Activated effector memory CD4-positive, alpha-beta T cell treated with anti-CD3 and anti-CD28 coated beads, Interleukin-2, amount 50 U/mL, for 16 hours (primary cell): ENCODE data around the gene ACTR8.
"Not testable (repeated sequence)": the region's sequence is repeated elsewhere in the genome, so short reads cannot be mapped to it uniquely, and the experiment has no call there.

ENCODE experiments used
- DNase-seq: peaks from one replicate; pipeline ENCODE4 v3.0.0-alpha.2; 2020

ACTR8 gene, protein sequence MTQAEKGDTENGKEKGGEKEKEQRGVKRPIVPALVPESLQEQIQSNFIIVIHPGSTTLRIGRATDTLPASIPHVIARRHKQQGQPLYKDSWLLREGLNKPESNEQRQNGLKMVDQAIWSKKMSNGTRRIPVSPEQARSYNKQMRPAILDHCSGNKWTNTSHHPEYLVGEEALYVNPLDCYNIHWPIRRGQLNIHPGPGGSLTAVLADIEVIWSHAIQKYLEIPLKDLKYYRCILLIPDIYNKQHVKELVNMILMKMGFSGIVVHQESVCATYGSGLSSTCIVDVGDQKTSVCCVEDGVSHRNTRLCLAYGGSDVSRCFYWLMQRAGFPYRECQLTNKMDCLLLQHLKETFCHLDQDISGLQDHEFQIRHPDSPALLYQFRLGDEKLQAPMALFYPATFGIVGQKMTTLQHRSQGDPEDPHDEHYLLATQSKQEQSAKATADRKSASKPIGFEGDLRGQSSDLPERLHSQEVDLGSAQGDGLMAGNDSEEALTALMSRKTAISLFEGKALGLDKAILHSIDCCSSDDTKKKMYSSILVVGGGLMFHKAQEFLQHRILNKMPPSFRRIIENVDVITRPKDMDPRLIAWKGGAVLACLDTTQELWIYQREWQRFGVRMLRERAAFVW

DNA sequence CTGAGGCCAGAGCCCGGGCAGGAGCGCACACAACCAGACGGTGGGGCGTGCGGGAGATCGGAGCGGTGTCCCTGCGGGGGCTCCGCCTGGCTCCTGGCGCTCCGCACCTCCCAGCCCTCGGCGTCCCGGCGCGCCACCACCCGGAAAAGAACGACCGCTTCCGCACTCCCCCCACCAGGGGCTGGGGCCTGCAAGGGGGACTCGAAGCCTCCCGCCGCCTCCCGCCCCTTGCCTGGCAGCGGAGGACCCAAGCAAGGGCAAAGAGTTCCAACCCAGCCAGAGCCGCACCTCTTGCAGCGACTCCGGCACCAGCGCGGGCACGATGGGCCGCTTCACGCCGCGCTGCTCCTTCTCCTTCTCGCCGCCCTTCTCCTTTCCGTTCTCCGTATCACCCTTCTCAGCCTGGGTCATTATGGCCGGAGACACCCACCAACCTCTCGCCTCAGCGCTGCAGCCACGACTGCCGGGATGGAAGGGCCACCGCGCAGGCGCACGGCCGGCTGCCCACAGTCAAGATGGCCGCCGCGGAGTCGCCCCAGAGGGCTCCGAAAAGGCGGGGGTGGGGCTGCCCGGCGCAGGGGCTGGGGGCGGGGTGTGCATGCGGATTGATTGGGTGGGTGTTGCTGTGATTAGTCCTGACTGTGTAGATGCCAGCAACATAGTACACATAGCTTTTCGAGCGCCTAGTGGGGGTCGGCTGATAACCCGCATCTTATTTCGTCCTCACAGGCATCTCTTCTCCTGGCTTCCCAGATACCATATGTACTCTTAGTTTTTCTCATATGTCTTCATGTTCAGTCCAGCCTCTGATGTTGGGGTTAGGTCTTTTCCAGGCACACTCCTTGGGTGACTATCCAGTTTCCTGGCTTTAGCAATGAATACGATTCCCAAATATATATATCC is at the start of gene ACTR8:
Gene ACTR8 (minus strand): TSS at position 462 of the 903 bp plus-strand sequence. CDS start 51 bp downstream, at position 411.
- peak; percentile 95 for DNase-seq

DNA sequence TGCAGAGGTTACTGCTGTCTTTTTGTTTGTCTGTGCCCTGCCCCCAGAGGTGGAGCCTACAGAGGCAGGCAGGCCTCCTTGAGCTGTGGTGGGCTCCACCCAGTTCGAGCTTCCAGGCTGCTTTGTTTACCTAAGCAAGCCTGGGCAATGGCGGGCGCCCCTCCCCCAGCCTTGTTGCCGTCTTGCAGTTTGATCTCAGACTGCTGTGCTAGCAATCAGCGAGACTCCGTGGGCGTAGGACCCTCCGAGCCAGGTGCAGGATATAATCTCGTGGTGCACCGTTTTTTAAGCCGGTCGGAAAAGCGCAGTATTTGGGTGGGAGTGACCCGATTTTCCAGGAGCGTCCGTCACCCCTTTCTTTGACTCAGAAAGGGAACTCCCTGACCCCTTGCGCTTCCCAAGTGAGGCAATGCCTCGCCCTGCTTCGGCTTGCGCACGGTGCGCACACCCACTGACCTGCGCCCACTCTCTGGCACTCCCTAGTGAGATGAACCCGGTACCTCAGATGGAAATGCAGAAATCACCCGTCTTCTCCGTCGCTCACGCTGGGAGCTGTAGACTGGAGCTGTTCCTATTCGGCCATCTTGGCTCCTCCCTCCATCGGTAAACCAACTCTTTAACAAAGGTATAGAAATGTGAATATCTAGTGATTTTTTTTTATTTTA is 45.4 kb upstream of the ACTR8 start:
- DNase-seq: not testable (repeated sequence)

DNA sequence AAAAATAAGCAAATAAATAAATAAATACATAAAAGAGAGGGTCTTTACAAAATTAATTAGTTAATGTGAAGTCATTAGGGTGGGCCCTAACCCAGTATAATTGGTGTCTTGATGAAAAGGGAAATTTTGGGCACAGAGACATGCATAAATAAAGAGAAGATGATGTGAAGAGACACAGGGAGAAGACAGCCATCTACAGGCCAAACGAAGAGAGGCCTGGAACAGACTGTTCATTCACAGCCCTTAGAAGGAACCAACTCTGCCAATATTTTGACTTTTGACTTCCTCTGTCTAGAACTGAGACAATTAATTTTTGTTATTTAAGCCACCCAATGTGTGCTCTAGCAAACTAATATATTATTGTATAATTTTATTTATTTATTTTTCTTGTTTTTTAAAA is 39.3 kb upstream of the ACTR8 start:
- no peak for DNase-seq

DNA sequence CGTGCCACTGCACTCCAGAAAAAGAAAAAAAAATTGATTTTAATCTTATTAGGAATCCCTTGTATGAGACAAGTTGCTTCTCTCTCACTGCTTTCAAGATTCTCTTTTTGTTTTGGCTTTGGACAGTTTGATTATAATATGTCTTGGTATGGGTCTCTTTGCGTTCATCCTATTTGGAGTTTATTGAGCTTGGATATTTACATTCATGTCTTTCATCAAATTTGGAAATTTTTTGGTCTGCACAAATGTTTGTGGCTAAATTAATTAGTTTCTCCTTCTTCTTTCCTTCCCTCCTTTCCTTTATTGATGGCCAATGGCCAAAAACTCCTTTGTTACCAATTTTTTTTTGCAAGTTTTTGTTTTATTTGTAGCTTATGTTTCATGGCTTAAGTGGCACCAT is 37.8 kb upstream of the ACTR8 start:
- no peak for DNase-seq

DNA sequence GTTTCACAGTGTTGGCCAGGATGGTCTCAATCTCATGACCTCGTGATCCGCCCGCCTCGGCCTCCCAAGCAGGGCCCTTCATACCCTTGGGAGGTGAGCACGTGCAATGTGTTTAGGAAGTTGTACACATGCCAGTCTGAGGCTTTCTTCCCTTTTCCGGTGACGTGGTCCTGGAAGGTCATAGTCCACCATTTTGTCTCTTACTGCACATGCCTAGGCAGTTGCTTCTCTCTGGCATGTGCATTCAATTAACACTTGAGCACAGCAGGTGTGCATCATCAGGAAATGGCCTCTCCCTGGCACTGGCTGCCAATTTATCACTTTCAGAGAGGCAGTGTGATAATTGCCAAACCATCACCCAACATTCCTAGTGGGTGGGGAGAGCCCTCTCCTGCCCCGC is 31.4 kb upstream of the ACTR8 start:
- DNase-seq: no peak

DNA sequence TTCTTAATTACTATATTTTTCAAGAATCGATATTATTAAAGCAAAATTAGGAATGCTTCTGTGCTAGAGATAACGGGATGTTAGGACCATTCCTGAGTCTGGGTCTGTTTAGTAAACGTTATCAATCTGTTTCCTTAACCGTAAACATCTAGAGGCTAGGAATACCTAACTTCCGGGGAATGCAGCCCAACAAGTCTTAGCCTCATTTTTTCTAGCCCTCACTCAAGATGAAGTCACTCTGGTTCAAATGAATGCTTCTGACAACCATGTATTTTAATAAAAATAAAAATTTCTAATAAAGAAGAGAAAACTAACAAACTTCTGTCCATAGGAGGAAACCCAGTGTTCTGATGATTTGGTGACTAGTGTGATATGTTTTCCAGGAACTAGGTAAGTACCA is 20.8 kb upstream of the ACTR8 start:
- DNase-seq: no peak

DNA sequence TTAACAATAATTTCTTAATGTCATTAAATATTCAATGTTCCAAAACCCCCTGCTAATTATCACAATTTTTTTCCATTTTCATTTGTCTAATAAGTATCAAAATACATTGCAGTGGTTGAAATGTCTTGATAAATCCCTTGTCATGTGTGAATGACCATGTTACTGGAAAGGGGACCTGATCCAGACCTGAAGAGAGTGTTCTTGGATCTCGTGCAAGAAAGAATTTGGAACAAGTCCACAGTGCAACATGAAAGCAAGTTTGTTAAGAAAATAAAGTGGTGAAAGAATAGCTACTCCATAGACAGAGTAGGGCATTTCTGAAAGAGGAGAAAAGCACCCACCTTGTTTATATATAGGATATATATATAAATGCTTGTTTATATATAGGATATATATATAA is 20.1 kb upstream of the ACTR8 start:
- DNase-seq: no peak

DNA sequence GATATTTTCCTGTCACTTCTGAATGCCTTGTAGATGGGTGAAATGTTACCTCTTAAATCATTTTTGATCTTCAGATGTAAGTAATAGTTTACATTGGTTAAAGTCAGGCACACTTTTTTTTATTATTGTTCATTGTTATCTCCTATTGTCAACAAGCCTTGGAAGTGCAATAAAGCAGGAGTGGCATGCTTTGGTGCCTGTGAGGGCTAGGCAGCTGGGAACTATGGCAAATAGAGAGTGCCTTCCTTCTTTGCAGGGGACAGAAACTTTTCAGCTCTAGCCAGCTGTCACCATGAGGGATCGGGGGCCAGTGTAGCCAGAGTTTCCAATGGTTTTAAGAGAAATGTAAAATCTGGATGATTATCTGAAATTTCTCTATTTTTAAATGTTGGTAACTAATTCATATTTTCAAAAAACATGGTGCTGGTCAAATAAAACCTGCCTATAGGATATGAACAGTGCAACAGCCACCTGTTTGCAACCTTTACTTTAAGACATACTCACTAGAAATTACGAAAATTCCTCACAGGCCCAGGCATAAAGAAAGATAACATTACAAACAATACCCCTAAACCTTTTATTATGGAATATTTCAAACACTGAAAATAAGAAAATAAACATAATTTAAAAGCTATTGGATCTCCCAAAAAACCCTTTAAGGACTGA is 18.8 kb upstream of the ACTR8 start:
- DNase-seq: no peak

DNA sequence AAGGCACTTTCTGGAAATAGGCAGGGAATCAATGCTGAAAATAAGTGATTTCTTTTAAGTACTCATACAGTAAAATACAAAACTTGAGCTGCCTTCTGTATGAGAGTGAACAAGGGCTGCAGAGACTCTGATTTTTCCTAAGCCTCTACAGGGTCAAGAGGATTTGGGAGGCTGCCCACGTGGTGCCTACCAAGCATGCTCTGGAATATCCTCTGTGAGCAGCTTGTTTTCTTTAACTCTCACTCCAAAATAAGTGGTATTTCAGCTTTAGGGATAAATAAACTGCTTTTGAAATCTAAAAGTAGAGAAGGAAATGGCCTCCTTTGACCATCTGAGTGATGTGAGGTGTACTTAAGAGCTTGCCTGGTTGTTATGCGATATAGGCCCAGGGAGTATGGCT is 17.8 kb upstream of the ACTR8 start:
- DNase-seq: no peak

DNA sequence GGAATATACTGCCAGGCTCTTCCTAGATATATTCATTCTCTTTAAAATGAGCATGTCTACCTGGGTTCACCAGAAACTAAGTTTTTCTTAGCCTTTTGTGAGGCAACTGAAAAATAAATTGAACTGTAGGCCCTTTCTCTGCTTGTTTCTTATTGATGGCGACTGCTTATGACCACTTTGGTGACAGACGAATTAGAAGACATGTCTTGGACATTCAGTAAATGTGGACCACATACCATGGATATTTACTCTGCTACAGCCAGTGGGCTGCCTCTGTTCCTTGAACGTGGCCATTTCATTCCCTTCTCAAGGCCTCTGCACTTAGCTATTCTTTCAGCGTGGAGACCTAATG is 10.3 kb upstream of the ACTR8 start:
- DNase-seq: no peak

DNA sequence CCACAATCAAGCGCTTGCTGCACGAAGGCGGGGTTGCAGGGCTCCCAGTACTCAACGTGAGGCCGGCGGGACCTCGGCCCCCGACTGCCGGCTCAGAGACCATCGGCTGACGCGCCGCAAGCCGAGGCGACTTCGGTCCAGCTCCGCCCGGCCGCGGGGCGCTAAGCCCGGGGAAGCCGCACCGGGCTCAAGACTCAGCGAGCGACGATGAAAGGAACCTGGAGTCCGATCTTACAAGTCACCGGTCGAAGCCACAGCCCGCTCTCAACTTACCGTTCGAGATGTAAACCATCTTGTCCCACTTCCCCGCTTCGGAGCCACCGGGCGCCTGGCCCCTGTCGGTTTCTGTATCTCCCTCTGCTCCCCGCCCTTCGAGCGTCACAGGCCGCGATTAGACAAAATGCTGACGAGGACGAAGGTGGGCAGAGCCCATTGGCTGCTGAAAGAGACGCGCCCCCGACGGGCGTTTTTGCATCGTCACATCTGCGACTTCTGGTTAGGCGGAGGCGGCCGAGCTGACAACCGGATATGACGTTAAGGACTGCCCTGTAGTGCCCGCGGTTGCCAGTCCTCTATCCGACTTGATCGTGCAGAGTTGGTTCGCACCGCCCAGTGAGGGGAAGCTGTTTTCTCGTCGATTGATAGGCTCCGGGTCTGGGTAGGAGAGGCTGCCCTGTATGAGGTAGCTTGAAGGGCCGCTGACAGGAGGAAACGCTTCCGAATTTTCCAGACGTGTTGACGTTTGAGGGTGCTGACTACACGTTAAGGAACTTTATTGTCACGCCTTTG is 9.7 kb upstream of the ACTR8 start, which contains the start of gene SELENOK:
Gene SELENOK (minus strand): TSS at position 363 of the 789 bp plus-strand sequence.
- DNase-seq: peak; percentile 99

DNA sequence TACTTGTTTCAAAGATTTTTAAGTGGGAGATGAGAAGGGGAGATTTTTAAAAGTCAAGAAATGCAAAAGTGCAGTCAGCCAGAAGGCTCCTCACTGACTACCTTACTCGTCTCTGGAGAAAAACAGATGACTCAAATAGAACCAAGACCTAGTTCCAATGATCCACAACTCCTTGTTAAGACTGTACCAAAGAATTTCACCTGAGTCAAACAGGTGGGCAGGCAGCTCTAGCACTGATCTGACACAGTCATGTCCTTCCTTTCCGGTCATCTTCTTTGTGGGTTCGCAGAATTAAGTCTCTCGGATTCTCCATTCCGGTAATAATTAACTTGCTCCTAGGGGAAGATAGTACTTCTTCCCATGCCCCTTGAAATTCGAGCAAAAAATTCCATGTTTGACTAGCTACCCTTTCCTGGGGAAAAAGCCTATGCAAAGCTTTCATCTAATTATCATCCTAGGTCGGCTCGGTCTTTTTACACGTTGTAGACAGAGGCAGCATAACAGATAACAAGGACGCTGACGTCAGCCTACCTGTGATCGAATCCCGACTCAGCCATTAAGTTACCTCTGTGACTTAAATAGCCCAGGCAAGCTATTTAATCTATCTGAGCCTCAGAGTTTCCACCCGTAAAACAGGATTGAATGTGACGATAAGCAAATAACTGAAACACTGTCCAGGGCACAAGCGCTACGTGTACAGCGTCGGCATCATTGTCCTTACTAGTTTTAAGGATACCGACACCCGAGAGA is 8.9 kb upstream of the ACTR8 start:
- DNase-seq: peak; percentile 79

DNA sequence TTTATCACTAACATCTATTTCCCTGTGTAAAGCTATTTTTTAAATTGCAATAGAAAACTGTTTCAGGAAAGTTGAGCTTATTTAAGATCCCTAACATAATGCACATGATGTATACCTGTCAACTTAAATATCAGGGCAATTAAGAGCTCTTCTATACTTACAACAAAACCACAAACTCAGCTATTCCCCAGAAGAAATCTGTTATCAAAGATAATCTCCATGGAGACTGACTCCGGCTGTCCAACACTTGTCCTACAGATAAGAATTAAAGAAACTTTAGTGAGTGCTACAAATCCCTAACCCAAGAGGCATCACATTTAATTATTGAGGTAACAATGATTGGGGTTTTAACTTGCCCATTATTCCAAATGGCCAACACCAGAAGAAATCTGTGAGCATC is 6.3 kb upstream of the ACTR8 start:
- no peak for DNase-seq

DNA sequence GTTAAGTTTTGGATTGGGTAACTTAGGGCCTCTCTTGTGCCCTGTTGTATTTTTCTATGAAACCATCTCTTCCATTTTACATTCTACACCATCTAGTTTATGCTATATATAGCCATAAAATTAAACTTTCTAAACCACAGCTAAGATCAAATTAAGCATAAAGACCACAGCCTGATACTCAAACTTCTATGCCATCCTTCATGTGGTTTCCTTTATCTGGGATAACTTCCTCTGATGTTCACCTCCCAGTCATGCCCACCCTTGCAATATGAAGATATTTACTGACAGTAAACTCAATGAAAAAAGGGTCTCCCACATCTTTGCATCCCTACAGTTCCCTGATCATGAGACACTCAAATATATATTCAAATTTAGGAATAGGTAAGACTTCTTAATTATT is 5.5 kb upstream of the ACTR8 start:
- DNase-seq: no peak

DNA sequence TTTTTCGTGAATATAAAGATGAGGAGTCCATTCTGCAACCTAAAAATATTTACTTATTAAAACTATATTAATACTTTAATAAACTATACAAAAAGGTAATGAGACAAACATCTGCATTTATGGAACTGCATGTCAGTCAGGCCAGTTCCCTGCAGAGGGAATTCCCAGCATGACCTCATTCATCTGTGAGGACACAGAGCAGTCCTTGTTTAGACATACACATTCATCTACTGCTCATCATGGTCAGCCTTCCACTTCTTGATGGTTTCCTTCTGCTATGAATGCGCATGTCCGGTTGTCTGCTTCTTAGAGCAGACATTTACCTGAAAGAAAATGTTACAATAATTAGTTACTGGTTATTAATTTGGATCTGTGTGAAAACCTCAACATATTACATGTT is 3.3 kb upstream of the ACTR8 start:
- no peak for DNase-seq

DNA sequence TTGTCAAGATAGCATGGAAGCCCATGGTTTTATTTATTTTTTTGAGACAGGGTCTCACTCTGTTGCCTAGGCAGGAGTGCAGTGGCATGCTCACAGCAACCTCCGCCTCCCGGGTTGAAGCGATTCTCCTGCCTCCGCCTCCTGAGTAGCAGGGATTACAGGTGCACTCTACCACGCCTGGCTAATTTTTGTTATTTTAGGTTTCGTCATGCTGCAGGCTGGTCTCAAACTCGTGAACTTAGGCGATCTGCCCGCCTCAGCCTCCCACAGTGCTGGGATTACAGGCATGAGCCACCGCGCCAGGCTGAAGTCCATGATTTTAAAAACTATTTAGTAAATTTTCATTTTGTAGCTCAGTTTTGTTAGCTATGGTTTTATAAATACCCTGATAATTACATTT is 2.7 kb upstream of the ACTR8 start:
- no peak for DNase-seq

DNA sequence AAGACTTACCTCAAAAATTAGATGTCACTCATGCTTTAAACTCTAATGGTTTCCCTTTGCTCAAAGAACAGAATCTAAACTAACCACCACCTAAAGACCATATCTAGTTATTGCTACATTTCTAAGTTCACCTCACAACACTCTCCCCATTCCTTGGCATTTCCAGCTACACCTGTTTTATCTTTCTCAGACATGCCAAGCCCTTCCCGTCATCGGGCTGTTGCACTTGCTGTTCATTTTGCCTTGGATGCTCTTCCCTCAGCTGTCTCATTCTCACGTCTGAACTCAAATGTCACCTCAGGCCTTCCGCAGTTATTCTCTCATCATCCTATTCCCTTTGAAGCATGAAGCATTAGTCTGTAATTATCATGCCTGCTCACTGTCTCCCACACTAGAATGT is 1.1 kb upstream of the ACTR8 start:
- no peak for DNase-seq

DNA sequence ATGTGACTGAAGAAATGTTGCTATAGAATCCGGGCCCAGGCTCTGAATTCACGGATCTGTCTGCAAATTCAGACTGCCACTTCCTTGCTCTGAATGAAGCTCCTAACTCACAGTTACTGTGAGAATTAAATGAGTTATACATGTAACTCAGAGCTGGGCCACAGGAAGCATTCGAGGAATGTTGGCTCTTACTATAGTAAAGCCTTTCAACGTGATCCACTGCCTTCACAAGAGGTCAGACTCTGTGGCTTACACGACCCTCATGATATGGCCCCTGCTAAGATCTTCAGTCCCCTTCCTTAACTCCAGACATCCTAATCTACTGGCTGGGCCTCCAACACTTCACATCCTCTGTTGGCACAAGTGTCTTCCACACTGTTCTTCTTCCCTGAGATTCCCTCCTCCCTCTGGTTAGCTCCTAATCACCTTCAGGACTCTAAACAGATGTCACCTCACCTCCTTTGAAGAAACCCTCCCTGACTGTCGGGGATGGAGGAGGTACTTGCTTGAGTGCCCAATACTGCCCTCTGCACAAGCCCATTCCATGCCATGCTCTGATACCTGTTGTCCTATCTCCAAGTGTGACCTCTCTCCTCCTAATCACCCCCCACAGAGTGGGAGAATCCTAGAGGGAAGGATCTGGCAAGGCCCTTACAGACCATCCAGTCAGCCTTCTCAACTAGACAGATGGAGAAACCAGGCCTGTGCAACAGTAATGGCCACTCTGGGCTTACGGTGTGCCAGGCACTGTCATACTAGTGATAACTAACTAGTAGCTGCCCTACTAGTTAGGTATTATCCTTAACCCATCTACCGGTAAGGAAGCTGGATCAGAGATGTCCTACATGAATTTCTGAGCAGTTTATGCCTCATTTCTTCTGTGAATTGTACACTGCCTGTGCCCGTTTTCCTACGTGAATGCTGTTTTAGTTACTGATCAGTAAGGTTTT is 1.3 kb downstream of the ACTR8 start:
- no peak for DNase-seq

DNA sequence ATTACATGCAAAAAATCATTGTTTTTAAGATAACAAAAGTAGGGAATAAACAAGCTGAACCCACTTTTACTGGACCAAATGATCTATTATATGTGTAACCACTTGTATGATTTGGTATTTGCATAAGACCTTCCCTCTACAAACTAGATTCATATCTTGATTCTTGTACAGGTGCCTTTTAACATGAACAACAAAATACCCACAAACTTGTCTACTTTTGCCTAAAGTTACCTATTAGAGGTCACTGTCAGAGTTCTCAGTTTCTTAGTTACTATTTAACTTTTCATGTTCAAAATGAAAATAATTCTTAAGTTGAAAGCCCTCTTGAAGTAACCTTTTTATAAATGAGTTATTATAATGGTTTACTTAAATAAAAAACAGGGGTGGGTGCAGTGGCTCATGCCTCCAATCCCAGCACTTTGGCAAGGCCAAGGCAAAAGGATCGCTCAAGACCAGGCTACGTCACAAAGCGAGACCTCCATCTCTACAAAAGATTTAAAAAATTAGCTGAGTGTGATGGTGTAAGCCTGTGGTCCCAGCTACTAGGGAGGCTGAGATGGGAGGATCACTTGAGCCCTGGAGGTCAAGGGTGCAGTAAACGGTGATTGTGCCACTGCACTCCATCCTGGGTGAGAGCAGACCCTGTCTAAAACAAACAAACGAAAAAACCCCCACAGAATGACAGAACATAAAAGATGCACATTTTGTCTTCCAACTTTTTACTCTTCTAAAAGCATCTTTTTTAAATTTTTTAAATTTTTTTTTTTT is 16.0 kb downstream of the ACTR8 start:
- DNase-seq: no peak
